NCI-H1417 (cell line): ENCODE results near the gene RAD23A.
"Not testable (repeated sequence)": the region's sequence is repeated elsewhere in the genome, so short reads cannot be mapped to it uniquely, and the experiment has no call there.

Experiments
- DNase-seq, 3 experiments: peaks; one replicate each; lab custom pipeline; 2025; lab: John Stamatoyannopoulos, UW

Gene RAD23A

GRCh38 chr19:12945479-12946091 is at the start of gene RAD23A:
Gene RAD23A, plus strand, starts transcription at chr19:12945862. Its CDS starts 87 bp downstream, at chr19:12945949.
- peak; percentile 97 to 99 (median 98) for DNase-seq

GRCh38 chr19:12896460-12896859 is 49.2 kb upstream of the RAD23A start:
- DNase-seq = no peak

GRCh38 chr19:12899891-12900518 is 45.7 kb upstream of the RAD23A start:
- no peak for DNase-seq

GRCh38 chr19:12907166-12907565 is 38.5 kb upstream of the RAD23A start:
- DNase-seq = no peak

- peak; percentile 85 to 99 (median 91) for DNase-seq
Observed at GRCh38 chr19:12912571-12912970, 33.1 kb upstream of the RAD23A start.

GRCh38 chr19:12913011-12913561 is 32.6 kb upstream of the RAD23A start:
- DNase-seq = peak; percentile 84 to 99 (median 97)

- DNase-seq = peak in 2 of 3 experiments; percentile 77 to 88
Observed at GRCh38 chr19:12913851-12914690, 31.6 kb upstream of the RAD23A start.

GRCh38 chr19:12915860-12916259 is 29.8 kb upstream of the RAD23A start:
- not testable (repeated sequence) for DNase-seq

GRCh38 chr19:12918253-12918652 is 27.4 kb upstream of the RAD23A start:
- DNase-seq = no peak

GRCh38 chr19:12921047-12921446 is 24.6 kb upstream of the RAD23A start:
- no peak for DNase-seq

- no peak for DNase-seq
Observed at GRCh38 chr19:12922959-12923358, 22.7 kb upstream of the RAD23A start.

GRCh38 chr19:12924621-12925310 is 20.9 kb upstream of the RAD23A start:
- no peak for DNase-seq

- DNase-seq = no peak
Observed at GRCh38 chr19:12930002-12930645, 15.5 kb upstream of the RAD23A start.

- DNase-seq = no peak
Observed at GRCh38 chr19:12932392-12933286, 13.0 kb upstream of the RAD23A start.

- peak; percentile 85 to 96 (median 91) for DNase-seq
Observed at GRCh38 chr19:12933287-12934072, 12.2 kb upstream of the RAD23A start, which contains the start of gene FARSA. Gene FARSA, minus strand, starts transcription at chr19:12933711. Its CDS starts 15 bp downstream, at chr19:12933696.

- DNase-seq = no peak
Observed at GRCh38 chr19:12935071-12935470, 10.6 kb upstream of the RAD23A start.

- DNase-seq = peak in 1 of 3 experiments; percentile 33
Observed at GRCh38 chr19:12936582-12936981, 9.1 kb upstream of the RAD23A start.

GRCh38 chr19:12937093-12937926 is 8.4 kb upstream of the RAD23A start:
- DNase-seq = peak in 2 of 3 experiments; percentile 68 to 76
